ENCODE results near the gene TGM2.
"Not testable (repeated sequence)": the region's sequence is repeated elsewhere in the genome, so short reads cannot be mapped to it uniquely, and the experiment has no call there.

The TGM2 gene

GRCh38 chr20:38111366-38112232, 53.5 kb downstream of the TGM2 start:
- DNase-seq: no peak

GRCh38 chr20:38110525-38111178, 54.4 kb downstream of the TGM2 start:
- no peak for DNase-seq

- no peak for DNase-seq
Measured at GRCh38 chr20:38109591-38110524, 55.2 kb downstream of the TGM2 start.

GRCh38 chr20:38108986-38109541, 56.0 kb downstream of the TGM2 start:
- no peak for DNase-seq

GRCh38 chr20:38108438-38108985, 56.6 kb downstream of the TGM2 start:
- DNase-seq: no peak

- DNase-seq: not testable (repeated sequence)
Measured at GRCh38 chr20:38107916-38108315, 57.2 kb downstream of the TGM2 start.

- not testable (repeated sequence) for DNase-seq
Measured at GRCh38 chr20:38107386-38107785, 57.7 kb downstream of the TGM2 start.

- no peak for DNase-seq
Measured at GRCh38 chr20:38106461-38106860, 58.6 kb downstream of the TGM2 start.

GRCh38 chr20:38104285-38104684, 60.8 kb downstream of the TGM2 start:
- DNase-seq: no peak

- DNase-seq: not testable (repeated sequence)
Measured at GRCh38 chr20:38102206-38102605, 62.9 kb downstream of the TGM2 start.

GRCh38 chr20:38098952-38099351, 66.1 kb downstream of the TGM2 start:
- DNase-seq: no peak

- DNase-seq: no peak
Measured at GRCh38 chr20:38095017-38095686, 69.9 kb downstream of the TGM2 start.

GRCh38 chr20:38094373-38094891, 70.6 kb downstream of the TGM2 start:
- DNase-seq: no peak

GRCh38 chr20:38093641-38094077, 71.4 kb downstream of the TGM2 start:
- no peak for DNase-seq

- no peak for DNase-seq
Measured at GRCh38 chr20:38092915-38093314, 72.2 kb downstream of the TGM2 start.

- DNase-seq: no peak
Measured at GRCh38 chr20:38092260-38092857, 72.7 kb downstream of the TGM2 start.

GRCh38 chr20:38091441-38092216, 73.4 kb downstream of the TGM2 start:
- DNase-seq: no peak

GRCh38 chr20:38090061-38090460, 75.0 kb downstream of the TGM2 start:
- DNase-seq: no peak

GRCh38 chr20:38089500-38089899, 75.6 kb downstream of the TGM2 start:
- DNase-seq: no peak

- DNase-seq: no peak
Measured at GRCh38 chr20:38085026-38085425, 80.0 kb downstream of the TGM2 start.

Data from KG1 (cell line).